Mucosa of descending colon (tissue), 3 donors: Measurements from ENCODE around the gene UTP3. TPM values are rescaled to one million over a fixed set of nuclear protein-coding genes. Genes with fewer than 3 reads are reported as not detected.
"Not testable (repeated sequence)": the region's sequence is repeated elsewhere in the genome, so short reads cannot be mapped to it uniquely, and the experiment has no call there.

Experiments
- ATAC-seq: fragments of 200-7000 bp; cut with Tn5 transposase; one replicate; pipeline ENCODE4 v1.9.1; 2020; ENCODE audit warnings: mild to moderate bottlenecking, moderate library complexity
- DNase-seq, 3 donors: peaks; one replicate each; pipeline ENCODE4 v3.0.0-alpha.2; 2020
- H3K36me3 ChIP-seq: fragments of 200-600 bp; one replicate; pipeline ENCODE4 v1.8.0; 2021; ENCODE audit warnings: low read depth, mild to moderate bottlenecking
- H3K4me1 ChIP-seq: fragments of 200-600 bp; one replicate; pipeline ENCODE4 v1.8.0; 2021; ENCODE audit warnings: low read depth, mild to moderate bottlenecking
- H3K4me3 ChIP-seq: fragments of 200-600 bp; one replicate; pipeline ENCODE4 v1.8.0; 2021; ENCODE audit warnings: mild to moderate bottlenecking
- H3K9me3 ChIP-seq: fragments of 200-600 bp; one replicate; pipeline ENCODE4 v1.8.0; 2021; ENCODE audit warnings: mild to moderate bottlenecking
- CTCF ChIP-seq: fragments of 200-600 bp; IDR thresholded peaks from one replicate; pipeline ENCODE4 v1.8.0; 2022; ENCODE audit warnings: antibody characterized with exemption, mild to moderate bottlenecking
- intact Hi-C, 2 donors: fragments of 100-400 bp; cut with DNase I in 1 of 2; cut with micrococcal nuclease in 1 of 2; formaldehyde crosslinking; loops; one replicate each; pipeline versions ENCODE4 v1.11.0 to v1.11.1; 2022; cut with DNase I, micrococcal nuclease
- total RNA-seq, 3 donors: library from RNA; stranded (reverse); fragmentation: NEBNext Ultra II Directional in 2 of 3; extraction: Animal tissue kit (Norgen Biotek cat#: 25700) in 2 of 3; gene quantifications; one replicate each; pipeline versions ENCODE4 v1.2.1 to v1.2.4, GENCODE V29; 2021 to 2023
- donor health status: DM: no; HTN: no; CAD: no; lungs with moderate emphysema.
- donor health status: DM: no; HTN: no; CAD: no.
- donor health status: DM: no; HTN: yes; CAD: no.

UTP3 gene
- total RNA-seq, 3 donors from 2014 or later = 15.8 to 23.4 (median 20.5) TPM

DNA sequence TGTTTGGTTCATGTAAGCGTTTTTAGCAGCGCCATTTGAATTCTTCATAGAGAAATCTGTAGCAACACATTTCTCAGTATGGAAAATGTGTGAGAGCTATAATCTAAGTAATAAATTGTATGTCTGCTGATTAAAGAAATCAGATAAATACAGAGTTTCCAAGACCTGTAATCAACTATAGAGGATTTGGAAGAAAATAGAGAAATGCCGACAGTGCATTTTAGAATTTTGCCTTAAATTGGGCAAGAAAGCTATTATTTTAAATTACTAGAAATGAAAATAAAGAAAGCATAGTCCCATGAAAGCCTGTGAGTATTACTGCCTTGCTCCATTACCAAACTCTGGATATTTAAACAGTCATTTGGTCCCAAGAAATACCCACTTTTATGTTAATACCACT is 36.1 kb downstream of the UTP3 start:
- no peaks in the 10 kb centered on the region for H3K4me1 ChIP-seq
- intact Hi-C loops = no loop called here
- no peaks in the 10 kb centered on the region for H3K36me3 ChIP-seq
- DNase-seq = no peak
- ATAC-seq = no peak
- H3K4me3 ChIP-seq = no peak overlapping the region
- no peaks in the 10 kb centered on the region for H3K9me3 ChIP-seq
- no peak for TF ChIP-seq CTCF

DNA sequence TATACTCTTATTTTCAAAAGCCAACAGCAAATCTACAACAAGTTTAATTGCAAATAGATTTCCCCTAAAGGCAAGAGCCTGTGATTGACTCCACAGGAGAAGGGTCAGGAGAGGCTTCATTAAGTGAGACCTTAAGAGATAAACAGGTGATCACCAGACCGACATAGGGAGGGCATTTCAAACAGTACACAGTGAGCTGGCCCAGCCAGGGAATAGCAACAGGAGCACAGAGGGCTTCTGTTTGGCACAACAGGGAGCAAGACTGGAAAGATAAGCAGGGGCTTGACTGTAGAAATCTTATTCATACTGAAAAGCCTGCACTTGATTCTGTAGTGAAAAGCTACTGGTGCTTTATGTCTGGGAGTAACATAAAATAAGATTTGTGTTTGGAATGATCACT is 37.3 kb downstream of the UTP3 start:
- intact Hi-C loops = no loop called here
- Histone ChIP-seq H3K4me1 (no peaks in the 10 kb centered on the region), H3K36me3 (no peaks in the 10 kb centered on the region), H3K4me3 (no peak overlapping the region), H3K9me3 (no peaks in the 10 kb centered on the region)
- no peak for TF ChIP-seq CTCF
- DNase-seq (no peak), ATAC-seq (no peak)

DNA sequence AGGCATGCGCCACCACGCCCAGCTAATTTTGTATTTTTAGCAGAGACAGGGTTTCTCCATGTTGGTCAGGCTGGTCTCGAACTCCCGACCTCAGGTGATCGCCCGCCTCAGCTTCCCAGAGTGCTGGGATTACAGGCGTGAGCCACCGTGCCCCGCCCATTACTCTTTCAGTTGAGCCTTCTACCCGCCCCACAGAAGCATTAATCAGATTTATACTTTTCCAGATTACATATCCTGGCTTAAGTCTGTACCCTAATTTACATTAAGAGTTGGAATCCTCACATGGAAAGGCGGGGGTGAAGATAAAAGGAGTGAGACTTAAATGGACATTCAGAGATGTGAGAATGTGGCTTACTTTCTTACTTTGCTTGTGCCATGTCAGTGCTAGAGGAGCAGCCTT is 38.2 kb downstream of the UTP3 start:
- ATAC-seq, H3K4me3 ChIP-seq, H3K36me3 ChIP-seq, H3K9me3 ChIP-seq, H3K4me1 ChIP-seq, DNase-seq, intact Hi-C loops: not testable (repeated sequence)

DNA sequence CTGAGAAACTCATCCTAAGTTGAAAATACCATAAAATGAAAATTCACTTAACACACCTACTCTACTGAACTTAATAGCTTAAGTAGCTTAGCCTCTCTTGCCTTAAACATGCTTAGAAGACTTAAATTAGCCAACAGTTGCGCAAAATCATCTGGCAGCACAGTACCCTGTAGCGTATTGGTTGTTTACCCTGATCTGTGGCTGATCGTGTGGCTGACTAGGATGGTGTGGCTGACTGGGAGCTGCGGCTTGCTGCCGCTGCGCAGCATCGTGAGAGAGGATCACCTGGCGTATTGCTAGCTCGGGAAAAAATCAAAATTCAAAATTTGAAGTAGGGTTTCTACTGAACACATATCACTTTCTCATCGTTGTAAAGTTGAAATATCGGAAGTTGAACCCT is 39.8 kb downstream of the UTP3 start:
- Histone ChIP-seq H3K9me3 (no peaks in the 10 kb centered on the region), H3K36me3 (no peaks in the 10 kb centered on the region), H3K4me3 (no peak overlapping the region), H3K4me1 (no peaks in the 10 kb centered on the region)
- DNase-seq = no peak
- no peak for ATAC-seq
- intact Hi-C loops = no loop called here
- TF ChIP-seq CTCF = no peak

DNA sequence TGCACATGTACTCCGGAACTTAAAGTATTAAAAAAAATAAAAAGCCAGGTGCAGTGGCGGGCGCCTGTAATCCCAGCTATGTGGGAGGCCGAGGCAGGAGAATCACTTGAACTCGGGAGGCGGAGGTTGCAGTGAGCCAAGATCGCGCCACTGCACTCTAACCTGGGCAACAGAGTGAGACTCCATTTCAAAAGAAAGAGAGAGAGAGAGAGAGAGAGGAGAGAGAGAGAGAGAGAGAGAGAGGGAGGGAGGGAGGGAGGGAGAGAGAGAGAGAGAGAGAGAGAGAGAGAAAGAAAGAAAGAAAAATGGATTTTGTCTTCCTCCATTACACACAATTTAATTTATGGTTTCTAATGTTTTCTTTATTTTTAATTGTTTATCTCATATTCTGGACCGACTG is 44.5 kb downstream of the UTP3 start:
- ATAC-seq, H3K9me3 ChIP-seq, H3K36me3 ChIP-seq, DNase-seq, H3K4me3 ChIP-seq, intact Hi-C loops: not testable (repeated sequence)
- H3K4me1 ChIP-seq = peaks cover 12% of the 10 kb centered on the region

- H3K36me3 ChIP-seq = no peaks in the 10 kb centered on the region
- intact Hi-C loops = no loop called here
- peak; percentile 97 for ATAC-seq
- H3K9me3 ChIP-seq = no peaks in the 10 kb centered on the region
- DNase-seq = peak in 1 of 3 donors; percentile 44
- no peak overlapping the region for H3K4me3 ChIP-seq
- peaks cover 12% of the 10 kb centered on the region for H3K4me1 ChIP-seq
- TF ChIP-seq CTCF = no peak
These were observed 46.0 kb downstream of the UTP3 start for GRCh38 chr4:70734168-70734954.

- ATAC-seq (peak; percentile 32), DNase-seq (no peak)
- intact Hi-C loops = no loop called here
- peaks cover 12% of the 10 kb centered on the region for H3K4me1 ChIP-seq
- H3K36me3 ChIP-seq = no peaks in the 10 kb centered on the region
- no peak for TF ChIP-seq CTCF
- no peak overlapping the region for H3K4me3 ChIP-seq
- no peaks in the 10 kb centered on the region for H3K9me3 ChIP-seq
These were observed 46.6 kb downstream of the UTP3 start for GRCh38 chr4:70734971-70735370.

DNA sequence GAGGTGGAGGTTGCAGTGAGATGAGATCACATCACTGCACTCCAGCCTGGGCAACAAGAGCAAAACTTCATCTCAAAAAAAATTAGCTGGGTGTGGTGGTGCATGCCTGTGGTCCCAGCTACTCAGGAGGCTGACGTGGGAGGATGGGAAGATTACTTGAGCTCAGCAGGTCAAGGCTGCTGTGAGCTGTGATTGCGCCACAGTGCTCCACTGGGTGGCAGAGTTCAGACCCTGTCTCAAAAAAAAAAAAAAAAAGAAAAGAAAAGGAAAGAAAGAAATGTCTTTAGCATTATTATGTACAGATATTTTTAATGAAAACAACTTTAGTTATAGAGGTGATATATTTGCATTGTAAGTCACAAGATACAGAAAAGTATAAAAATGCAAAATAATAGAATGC is 47.6 kb downstream of the UTP3 start:
- H3K9me3 ChIP-seq, H3K36me3 ChIP-seq, H3K4me3 ChIP-seq, intact Hi-C loops: not testable (repeated sequence)
- DNase-seq (peak; percentile 53 to 56 (median 54)), ATAC-seq (peak; percentile 67)
- peaks cover 12% of the 10 kb centered on the region for H3K4me1 ChIP-seq
